HL-60 (cell line): ENCODE results near the gene SP140L.
A peak's percentile ranks its signal among the peaks of the same experiment; 100 is the strongest.

ENCODE experiments used
- DNase-seq, 2 experiments: peaks; one replicate each; pipeline ENCODE4 v3.0.0-alpha.2; 2010 to 2020; ENCODE audit warnings: low read depth in 1 of 2, low spot score in 1 of 2
- H3K27ac ChIP-seq: fragments of 250-450 bp; sonication (Bioruptor Pico); replicated peaks from 2 replicates; pipeline ENCODE4 v1.5.1; 2020; ENCODE audit warnings: mild to moderate bottlenecking, moderate library complexity
- H3K27me3 ChIP-seq: fragments of 250-450 bp; sonication (Bioruptor Pico); 2 replicates; pipeline ENCODE4 v1.5.1; 2021; ENCODE audit warnings: mild to moderate bottlenecking, moderate library complexity; ENCODE audit not compliant: insufficient read depth, poor library complexity, severe bottlenecking
- H3K4me3 ChIP-seq: replicated peaks from 2 replicates; pipeline ENCODE4 v1.5.1; 2011; ENCODE audit warnings: mild to moderate bottlenecking, control low read depth, low read length; ENCODE audit not compliant: insufficient read depth
- GABPA ChIP-seq: IDR thresholded peaks from 2 replicates; pipeline ENCODE4 v1.6.1; 2012; ENCODE audit warnings: low read depth
- POLR2AphosphoS5 ChIP-seq: IDR thresholded peaks from 2 replicates; pipeline ENCODE4 v1.6.1; 2012; ENCODE audit warnings: low read depth
- SPI1 ChIP-seq: IDR thresholded peaks from 2 replicates; pipeline ENCODE4 v1.6.1; 2012; ENCODE audit warnings: low read depth, mild to moderate bottlenecking, borderline replicate concordance
- TF ChIP-seq, protein P1 (sequence below): IDR thresholded peaks from one replicate; pipeline ENCODE4 v1.5.1; 2011; ENCODE audit warnings: low read length, control low read depth, inconsistent platforms; ENCODE audit not compliant: insufficient read depth
- TF ChIP-seq, protein P2 (sequence below): IDR thresholded peaks from 2 replicates; pipeline ENCODE4 v1.6.1; 2012; ENCODE audit warnings: low read depth; ENCODE audit not compliant: insufficient replicate concordance

Gene SP140L

GRCh38 chr2:230410263-230410662 is 83.3 kb downstream of the SP140L start:
- DNase-seq = no peak
- TF ChIP-seq POLR2AphosphoS5 (no peak), GABPA (no peak), SPI1 (no peak)
- TF ChIP-seq, protein P1, sequence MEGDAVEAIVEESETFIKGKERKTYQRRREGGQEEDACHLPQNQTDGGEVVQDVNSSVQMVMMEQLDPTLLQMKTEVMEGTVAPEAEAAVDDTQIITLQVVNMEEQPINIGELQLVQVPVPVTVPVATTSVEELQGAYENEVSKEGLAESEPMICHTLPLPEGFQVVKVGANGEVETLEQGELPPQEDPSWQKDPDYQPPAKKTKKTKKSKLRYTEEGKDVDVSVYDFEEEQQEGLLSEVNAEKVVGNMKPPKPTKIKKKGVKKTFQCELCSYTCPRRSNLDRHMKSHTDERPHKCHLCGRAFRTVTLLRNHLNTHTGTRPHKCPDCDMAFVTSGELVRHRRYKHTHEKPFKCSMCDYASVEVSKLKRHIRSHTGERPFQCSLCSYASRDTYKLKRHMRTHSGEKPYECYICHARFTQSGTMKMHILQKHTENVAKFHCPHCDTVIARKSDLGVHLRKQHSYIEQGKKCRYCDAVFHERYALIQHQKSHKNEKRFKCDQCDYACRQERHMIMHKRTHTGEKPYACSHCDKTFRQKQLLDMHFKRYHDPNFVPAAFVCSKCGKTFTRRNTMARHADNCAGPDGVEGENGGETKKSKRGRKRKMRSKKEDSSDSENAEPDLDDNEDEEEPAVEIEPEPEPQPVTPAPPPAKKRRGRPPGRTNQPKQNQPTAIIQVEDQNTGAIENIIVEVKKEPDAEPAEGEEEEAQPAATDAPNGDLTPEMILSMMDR = no peak
- TF ChIP-seq, protein P2, sequence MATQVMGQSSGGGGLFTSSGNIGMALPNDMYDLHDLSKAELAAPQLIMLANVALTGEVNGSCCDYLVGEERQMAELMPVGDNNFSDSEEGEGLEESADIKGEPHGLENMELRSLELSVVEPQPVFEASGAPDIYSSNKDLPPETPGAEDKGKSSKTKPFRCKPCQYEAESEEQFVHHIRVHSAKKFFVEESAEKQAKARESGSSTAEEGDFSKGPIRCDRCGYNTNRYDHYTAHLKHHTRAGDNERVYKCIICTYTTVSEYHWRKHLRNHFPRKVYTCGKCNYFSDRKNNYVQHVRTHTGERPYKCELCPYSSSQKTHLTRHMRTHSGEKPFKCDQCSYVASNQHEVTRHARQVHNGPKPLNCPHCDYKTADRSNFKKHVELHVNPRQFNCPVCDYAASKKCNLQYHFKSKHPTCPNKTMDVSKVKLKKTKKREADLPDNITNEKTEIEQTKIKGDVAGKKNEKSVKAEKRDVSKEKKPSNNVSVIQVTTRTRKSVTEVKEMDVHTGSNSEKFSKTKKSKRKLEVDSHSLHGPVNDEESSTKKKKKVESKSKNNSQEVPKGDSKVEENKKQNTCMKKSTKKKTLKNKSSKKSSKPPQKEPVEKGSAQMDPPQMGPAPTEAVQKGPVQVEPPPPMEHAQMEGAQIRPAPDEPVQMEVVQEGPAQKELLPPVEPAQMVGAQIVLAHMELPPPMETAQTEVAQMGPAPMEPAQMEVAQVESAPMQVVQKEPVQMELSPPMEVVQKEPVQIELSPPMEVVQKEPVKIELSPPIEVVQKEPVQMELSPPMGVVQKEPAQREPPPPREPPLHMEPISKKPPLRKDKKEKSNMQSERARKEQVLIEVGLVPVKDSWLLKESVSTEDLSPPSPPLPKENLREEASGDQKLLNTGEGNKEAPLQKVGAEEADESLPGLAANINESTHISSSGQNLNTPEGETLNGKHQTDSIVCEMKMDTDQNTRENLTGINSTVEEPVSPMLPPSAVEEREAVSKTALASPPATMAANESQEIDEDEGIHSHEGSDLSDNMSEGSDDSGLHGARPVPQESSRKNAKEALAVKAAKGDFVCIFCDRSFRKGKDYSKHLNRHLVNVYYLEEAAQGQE = no peak
- Histone ChIP-seq H3K4me3 (no peak overlapping the region), H3K27ac (no peak overlapping the region), H3K27me3 (no peaks in the 10 kb centered on the region)

- TF ChIP-seq, protein P1 = no peak
- TF ChIP-seq, protein P2 = no peak
- no peak for TF ChIP-seq POLR2AphosphoS5
- TF ChIP-seq SPI1 = no peak
- no peak for TF ChIP-seq GABPA
- peak overlapping the region; percentile 57 for H3K4me3 ChIP-seq
- DNase-seq = no peak
- H3K27ac ChIP-seq = peak overlapping the region; percentile 72
- no peaks in the 10 kb centered on the region for H3K27me3 ChIP-seq
Observed at GRCh38 chr2:230410861-230411569, 84.0 kb downstream of the SP140L start.

- peak in 1 of 2 experiments; percentile 50 for DNase-seq
- H3K4me3 ChIP-seq = peak overlapping the region; percentile 57
- no peaks in the 10 kb centered on the region for H3K27me3 ChIP-seq
- TF ChIP-seq, protein P1 = no peak
- TF ChIP-seq, protein P2 = peak; percentile 16
- TF ChIP-seq SPI1 (no peak), GABPA (no peak)
- peak overlapping the region; percentile 72 for H3K27ac ChIP-seq
Observed at GRCh38 chr2:230411570-230412370, 84.8 kb downstream of the SP140L start.
